HEK293T (cell line): ENCODE data around the gene CHAC1.

Experiments
- CTCF ChIA-PET: fragments of 350-600 bp; formaldehyde crosslinking; extraction: SDS; loops from one replicate; lab custom pipeline; 2021; ENCODE audit warnings: antibody characterized with exemption, inconsistent platforms; lab: Yijun Ruan, JAX
- POLR2A ChIA-PET: fragments of 350-600 bp; formaldehyde crosslinking; extraction: SDS; loops from one replicate; lab custom pipeline; 2020; ENCODE audit warnings: antibody characterized with exemption, inconsistent platforms; lab: Yijun Ruan, JAX
- DNase-seq: peaks from one replicate; pipeline ENCODE4 v3.0.0; 2012; ENCODE audit warnings: mixed read lengths; ENCODE audit errors: extremely low spot score
- ARNT ChIP-seq: fragments of 450-650 bp; IDR thresholded peaks from 2 replicates; pipeline ENCODE4 v1.6.1; 2017; ENCODE audit warnings: mild to moderate bottlenecking
- BHLHE40 ChIP-seq: fragments of 450-650 bp; IDR thresholded peaks from 2 replicates; pipeline ENCODE4 v1.6.1; 2016; ENCODE audit warnings: mild to moderate bottlenecking, moderate library complexity, borderline replicate concordance
- CTBP1 ChIP-seq: fragments of 450-650 bp; IDR thresholded peaks from 2 replicates; pipeline ENCODE4 v1.6.1; 2016; ENCODE audit warnings: borderline replicate concordance
- ELF4 ChIP-seq: fragments of 450-650 bp; IDR thresholded peaks from 2 replicates; pipeline ENCODE4 v1.6.1; 2017; ENCODE audit warnings: antibody characterized with exemption
- FOXA1 ChIP-seq: fragments of 450-650 bp; IDR thresholded peaks from 2 replicates; pipeline ENCODE4 v1.6.1; 2016; ENCODE audit warnings: mild to moderate bottlenecking
- FOXK2 ChIP-seq: fragments of 450-650 bp; IDR thresholded peaks from 2 replicates; pipeline ENCODE4 v1.6.1; 2016; ENCODE audit warnings: mild to moderate bottlenecking
- FOXM1 ChIP-seq: fragments of 450-650 bp; IDR thresholded peaks from 2 replicates; pipeline ENCODE4 v1.6.1; 2017; ENCODE audit warnings: mild to moderate bottlenecking, borderline replicate concordance
- HDGF ChIP-seq: fragments of 450-650 bp; IDR thresholded peaks from 2 replicates; pipeline ENCODE4 v1.6.1; 2017; ENCODE audit warnings: antibody characterized with exemption, borderline replicate concordance
- L3MBTL2 ChIP-seq: fragments of 450-650 bp; conservative IDR thresholded peaks from 2 replicates; pipeline ENCODE4 v1.6.1; 2016; ENCODE audit warnings: mild to moderate bottlenecking
- LEF1 ChIP-seq: fragments of 450-650 bp; IDR thresholded peaks from 2 replicates; pipeline ENCODE4 v1.6.1; 2017; ENCODE audit warnings: mild to moderate bottlenecking, borderline replicate concordance
- NFRKB ChIP-seq: fragments of 450-650 bp; IDR thresholded peaks from 2 replicates; pipeline ENCODE4 v1.6.1; 2016; ENCODE audit warnings: mild to moderate bottlenecking, moderate library complexity
- SP1 ChIP-seq: fragments of 450-650 bp; IDR thresholded peaks from 2 replicates; pipeline ENCODE4 v1.6.1; 2017
- SUZ12 ChIP-seq: fragments of 450-650 bp; IDR thresholded peaks from 2 replicates; pipeline ENCODE4 v1.6.1; 2016; ENCODE audit warnings: mild to moderate bottlenecking
- TARDBP ChIP-seq: fragments of 450-650 bp; IDR thresholded peaks from 2 replicates; pipeline ENCODE4 v1.6.1; 2016
- ZNF384 ChIP-seq: fragments of 450-650 bp; IDR thresholded peaks from 2 replicates; pipeline ENCODE4 v1.6.1; 2016
- TF ChIP-seq, protein P1 (sequence below): fragments of 450-650 bp; IDR thresholded peaks from 2 replicates; pipeline ENCODE4 v1.6.1; 2016

CHAC1 gene

DNA sequence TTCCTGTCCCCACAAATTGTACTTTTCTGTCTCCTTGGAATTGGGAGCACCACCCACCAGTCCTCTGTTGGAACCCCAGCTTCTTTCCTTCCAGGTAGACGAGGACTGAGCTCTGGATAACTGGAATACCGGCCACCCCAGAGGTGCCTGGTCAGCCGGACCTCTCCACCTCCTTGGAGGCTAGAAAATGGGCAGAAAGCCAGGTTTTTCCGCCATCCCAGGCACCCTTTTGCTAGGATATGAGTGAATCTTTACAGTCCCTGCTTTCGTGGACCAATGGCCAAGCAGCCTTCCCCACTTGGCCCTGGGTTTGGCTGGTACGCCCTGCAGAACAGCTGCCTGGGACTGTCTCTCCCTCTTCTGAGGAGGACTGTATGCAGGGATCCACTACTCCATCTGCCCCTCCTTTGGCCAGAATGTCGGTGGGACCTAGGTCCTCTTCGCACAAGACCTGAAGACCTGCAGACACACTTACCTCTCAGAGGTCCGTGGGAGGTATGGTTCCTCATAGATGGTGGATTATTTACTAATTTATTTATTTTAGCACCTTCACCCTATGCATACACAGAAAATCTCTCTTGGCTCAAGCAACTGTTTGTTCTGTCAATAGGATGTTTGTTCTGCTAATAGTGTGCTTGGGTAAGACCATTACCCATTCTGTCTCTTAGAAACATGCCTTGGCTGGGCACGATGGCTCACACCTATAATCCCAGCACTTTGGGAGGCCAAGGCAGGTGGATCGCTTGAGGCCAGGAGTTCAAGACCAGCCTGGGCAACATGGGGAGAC lies 8.6 kb upstream of the CHAC1 start:
- no peak for DNase-seq
- POLR2A ChIA-PET: interaction anchor here (1.8 to 5.1 kb wide), 2 partner anchors 10 to 12 kb away, joined by 4 to 146 read pairs; partner anchors contain the start of gene CHAC1
- CTCF ChIA-PET: no interaction called here
- no peak for TF ChIP-seq L3MBTL2
- TF ChIP-seq SP1: no peak
- TF ChIP-seq HDGF: no peak
- no peak for TF ChIP-seq ARNT
- TF ChIP-seq, protein P1, sequence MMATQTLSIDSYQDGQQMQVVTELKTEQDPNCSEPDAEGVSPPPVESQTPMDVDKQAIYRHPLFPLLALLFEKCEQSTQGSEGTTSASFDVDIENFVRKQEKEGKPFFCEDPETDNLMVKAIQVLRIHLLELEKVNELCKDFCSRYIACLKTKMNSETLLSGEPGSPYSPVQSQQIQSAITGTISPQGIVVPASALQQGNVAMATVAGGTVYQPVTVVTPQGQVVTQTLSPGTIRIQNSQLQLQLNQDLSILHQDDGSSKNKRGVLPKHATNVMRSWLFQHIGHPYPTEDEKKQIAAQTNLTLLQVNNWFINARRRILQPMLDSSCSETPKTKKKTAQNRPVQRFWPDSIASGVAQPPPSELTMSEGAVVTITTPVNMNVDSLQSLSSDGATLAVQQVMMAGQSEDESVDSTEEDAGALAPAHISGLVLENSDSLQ: no peak
- TF ChIP-seq ELF4: no peak
- TF ChIP-seq SUZ12: no peak
- no peak for TF ChIP-seq FOXA1
- no peak for TF ChIP-seq ZNF384
- TF ChIP-seq NFRKB: no peak
- no peak for TF ChIP-seq FOXM1
- no peak for TF ChIP-seq BHLHE40
- TF ChIP-seq FOXK2: no peak
- no peak for TF ChIP-seq CTBP1
- TF ChIP-seq LEF1: no peak

DNA sequence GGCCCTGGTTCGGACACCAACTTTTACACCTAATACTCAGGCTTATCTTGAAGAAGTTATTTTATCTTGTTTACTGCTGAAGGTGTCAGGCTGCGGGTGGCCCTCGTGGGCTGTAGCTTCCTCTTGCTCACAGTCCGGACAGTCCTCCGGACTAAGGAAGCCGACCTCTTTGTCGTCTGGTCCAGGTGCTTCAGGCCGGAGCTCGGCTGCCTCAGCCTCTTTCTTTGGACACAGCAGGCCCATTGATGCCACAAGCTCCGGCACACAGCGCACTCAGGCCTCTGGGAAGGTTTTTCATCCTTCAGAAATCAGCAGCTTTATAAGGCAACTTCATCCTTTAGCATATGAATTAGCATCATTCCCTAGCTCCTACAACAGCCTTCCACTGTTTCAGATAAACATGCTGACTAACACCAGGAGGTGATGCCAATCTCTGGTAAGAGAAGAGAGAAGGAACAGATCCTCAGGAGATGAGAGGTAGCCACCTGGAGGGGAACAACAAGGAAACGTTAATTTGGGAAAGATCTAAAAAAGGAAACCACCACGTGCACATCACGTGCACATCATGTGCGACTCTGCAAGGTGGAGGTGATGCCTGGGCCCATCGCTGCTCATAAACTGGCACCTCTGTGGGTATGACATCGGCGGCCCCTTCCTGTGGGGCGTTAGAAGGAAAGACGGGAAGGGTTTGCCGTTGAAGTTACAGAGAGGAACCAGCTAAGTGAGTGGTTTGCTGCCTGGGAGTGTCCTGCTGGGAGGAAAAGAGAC lies 4.4 kb upstream of the CHAC1 start:
- TF ChIP-seq FOXA1: no peak
- CTCF ChIA-PET: interaction anchor here (0.8 kb wide), 1 partner anchor 9 kb away, joined by 3 read pairs; no protein-coding TSS in a partner anchor
- POLR2A ChIA-PET: interaction anchor here (0.6 to 1.0 kb wide), 3 partner anchors 20 to 533 kb away, joined by 3 to 5 read pairs (median 3); no protein-coding TSS in a partner anchor
- no peak for DNase-seq

DNA sequence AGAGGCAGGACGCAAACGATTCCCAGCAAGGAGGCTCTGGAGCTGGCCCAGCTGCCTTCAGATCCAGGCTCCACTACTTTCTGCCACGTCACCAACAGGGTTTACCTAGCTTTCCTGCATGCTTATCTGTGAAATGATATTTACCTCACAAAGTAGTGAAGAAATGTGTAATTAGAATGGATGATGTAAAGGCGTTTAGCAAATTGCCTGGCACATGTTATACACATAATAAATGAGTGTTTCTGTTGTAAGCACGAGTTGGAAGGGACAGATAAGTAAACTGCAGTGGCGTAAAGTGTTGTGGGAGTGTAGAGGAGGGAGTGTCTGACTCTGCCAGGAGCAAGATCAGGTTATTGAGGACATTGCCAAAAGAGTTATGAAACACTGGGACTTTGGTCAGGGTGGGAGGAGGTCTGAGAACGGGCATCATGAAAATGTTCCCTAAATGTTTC lies 3.5 kb upstream of the CHAC1 start:
- ChIA-PET CTCF (no interaction called here), POLR2A (interaction anchor here (1.0 kb wide), 1 partner anchor 19 kb away, joined by 3 read pairs; no protein-coding TSS in a partner anchor)
- TF ChIP-seq ARNT (no peak), ELF4 (no peak), FOXA1 (no peak), CTBP1 (no peak), BHLHE40 (no peak), FOXK2 (no peak), HDGF (no peak), FOXM1 (no peak), NFRKB (no peak), TARDBP (no peak), ZNF384 (no peak), SP1 (no peak), L3MBTL2 (no peak), SUZ12 (no peak), LEF1 (no peak)
- TF ChIP-seq, protein P1: no peak
- no peak for DNase-seq

DNA sequence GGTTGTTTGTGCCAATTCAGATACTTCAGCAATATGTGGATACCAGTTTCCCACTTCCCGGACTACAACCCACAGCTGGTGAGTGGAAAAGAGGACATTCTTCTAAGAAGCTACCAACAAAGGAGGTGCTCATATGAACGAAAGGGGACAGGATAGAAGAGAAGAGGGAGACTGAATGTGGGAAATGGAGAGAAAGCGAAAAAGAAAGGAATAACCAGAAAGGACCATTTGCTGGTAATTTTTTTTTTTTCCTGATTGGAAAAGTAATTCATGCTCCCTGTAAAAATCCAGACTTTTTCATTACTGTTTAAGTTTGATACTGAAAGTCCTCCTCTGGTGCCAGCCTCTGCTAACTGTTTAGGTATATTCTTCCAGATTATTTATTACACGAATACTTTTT lies 1.5 kb upstream of the CHAC1 start:
- no peak for DNase-seq
- no peak for TF ChIP-seq ZNF384
- no peak for TF ChIP-seq FOXK2
- no peak for TF ChIP-seq BHLHE40
- no peak for TF ChIP-seq ELF4
- no peak for TF ChIP-seq SP1
- TF ChIP-seq FOXM1: no peak
- no peak for TF ChIP-seq SUZ12
- TF ChIP-seq FOXA1: no peak
- ChIA-PET POLR2A (interaction anchor here (1.2 to 9.1 kb wide), 11 partner anchors 10 to 165 kb away, joined by 3 to 146 read pairs (median 11); partner anchors contain the start of gene INO80), CTCF (interaction anchor here (1.0 to 1.8 kb wide), 3 partner anchors 9 to 331 kb away, joined by 3 to 5 read pairs (median 5); no protein-coding TSS in a partner anchor)

DNA sequence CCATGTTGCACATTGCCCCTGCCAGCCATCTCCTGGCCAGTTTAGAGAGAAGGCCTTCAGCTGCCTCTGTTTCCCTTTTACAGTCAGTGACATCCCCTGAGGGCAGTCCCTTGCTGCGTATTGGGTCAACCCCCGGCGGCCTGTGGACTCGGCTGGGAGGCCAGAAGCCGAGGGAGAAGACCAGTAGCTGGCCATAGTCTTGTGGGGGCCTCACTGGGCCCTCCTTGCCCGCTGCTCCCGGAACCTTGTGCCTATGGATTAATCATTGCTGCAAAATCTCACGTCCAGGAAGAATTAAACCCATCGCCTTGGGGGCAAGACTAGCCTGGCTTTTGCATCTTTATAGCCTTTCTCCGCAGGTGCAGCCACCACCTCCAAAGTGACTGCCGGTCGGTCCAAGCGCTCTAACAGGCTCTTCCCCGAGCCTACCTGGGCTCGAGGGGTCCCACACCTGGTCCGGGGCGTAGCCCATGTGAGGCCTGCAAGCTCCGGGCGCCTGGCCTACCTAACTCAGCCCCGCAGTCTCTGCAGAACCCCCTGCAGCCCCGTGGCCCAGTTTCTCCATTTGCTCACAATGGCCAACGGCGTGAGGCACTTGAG lies 870 bp upstream of the CHAC1 start:
- POLR2A ChIA-PET: interaction anchor here (1.0 to 9.1 kb wide), 24 partner anchors 10 to 381 kb away, joined by 3 to 146 read pairs (median 8); partner anchors contain the start of genes CHP1, DLL4, INO80 and NUSAP1
- CTCF ChIA-PET: interaction anchor here (1.3 to 1.8 kb wide), 3 partner anchors 10 to 22 kb away, joined by 5 to 7 read pairs (median 5); no protein-coding TSS in a partner anchor
- TF ChIP-seq L3MBTL2: no peak; the same call in 1 of the 2 replicates
- TF ChIP-seq ZNF384: no peak
- no peak for TF ChIP-seq TARDBP
- TF ChIP-seq NFRKB: no peak
- no peak for TF ChIP-seq BHLHE40
- TF ChIP-seq CTBP1: no peak
- no peak for TF ChIP-seq FOXA1
- TF ChIP-seq ARNT: no peak
- TF ChIP-seq FOXK2: no peak
- TF ChIP-seq SUZ12: no peak
- TF ChIP-seq, protein P1: no peak
- TF ChIP-seq HDGF: no peak
- TF ChIP-seq FOXM1: no peak
- TF ChIP-seq ELF4: no peak
- TF ChIP-seq LEF1: no peak
- DNase-seq: no peak
